ENCODE results near the gene ULK3.

Gene ULK3

GRCh38 chr15:74799255-74799855, 43.6 kb downstream of the ULK3 start:
- DNase-seq (ENCODE audit: low read depth in 2 of 2) = no peak

GRCh38 chr15:74798388-74799254, 44.3 kb downstream of the ULK3 start:
- no peak for DNase-seq (ENCODE audit: low read depth in 2 of 2)

- DNase-seq (ENCODE audit: low read depth in 2 of 2) = no peak
Observed at GRCh38 chr15:74795966-74796625, 46.9 kb downstream of the ULK3 start.

GRCh38 chr15:74794970-74795349, 48.0 kb downstream of the ULK3 start:
- no peak for DNase-seq (ENCODE audit: low read depth in 2 of 2)

- DNase-seq (ENCODE audit: low read depth in 2 of 2) = no peak
Observed at GRCh38 chr15:74794248-74794969, 48.5 kb downstream of the ULK3 start.

GRCh38 chr15:74793135-74794028, 49.6 kb downstream of the ULK3 start:
- DNase-seq (ENCODE audit: low read depth in 2 of 2) = no peak

- no peak for DNase-seq (ENCODE audit: low read depth in 2 of 2)
Observed at GRCh38 chr15:74792227-74793016, 50.5 kb downstream of the ULK3 start.

- no peak for DNase-seq (ENCODE audit: low read depth in 2 of 2)
Observed at GRCh38 chr15:74791667-74792066, 51.3 kb downstream of the ULK3 start.

GRCh38 chr15:74791007-74791406, 51.9 kb downstream of the ULK3 start:
- DNase-seq (ENCODE audit: low read depth in 2 of 2) = no peak

- no peak for DNase-seq (ENCODE audit: low read depth in 2 of 2)
Observed at GRCh38 chr15:74790080-74790916, 52.7 kb downstream of the ULK3 start.

GRCh38 chr15:74789741-74790079, 53.2 kb downstream of the ULK3 start:
- no peak for DNase-seq (ENCODE audit: low read depth in 2 of 2)

- DNase-seq (ENCODE audit: low read depth in 2 of 2) = no peak
Observed at GRCh38 chr15:74789171-74789631, 53.8 kb downstream of the ULK3 start.

- no peak for DNase-seq (ENCODE audit: low read depth in 2 of 2)
Observed at GRCh38 chr15:74788683-74789151, 54.2 kb downstream of the ULK3 start.

GRCh38 chr15:74788042-74788682, 54.8 kb downstream of the ULK3 start:
- DNase-seq (ENCODE audit: low read depth in 2 of 2) = no peak

GRCh38 chr15:74787251-74788041, 55.5 kb downstream of the ULK3 start:
- peak; percentile 79 to 85 for DNase-seq (ENCODE audit: low read depth in 2 of 2)

GRCh38 chr15:74786551-74787165, 56.3 kb downstream of the ULK3 start:
- no peak for DNase-seq (ENCODE audit: low read depth in 2 of 2)
